Progenitor cell of endocrine pancreas (in vitro differentiated cells): Measurements from ENCODE around the gene YJU2. TPM values are rescaled to one million over a fixed set of nuclear protein-coding genes. Genes with fewer than 3 reads are reported as not detected.
"Not testable (repeated sequence)": the region's sequence is repeated elsewhere in the genome, so short reads cannot be mapped to it uniquely, and the experiment has no call there.

Experiments
- DNase-seq: peaks from one replicate; pipeline ENCODE4 v3.0.0; 2021; ENCODE audit warnings: low spot score; ENCODE audit not compliant: unreplicated experiment
- H3K27ac Mint-ChIP-seq: 2 replicates; pipeline ENCODE4 v1.8.0; 2021; ENCODE audit warnings: mild to moderate bottlenecking, moderate library complexity, mixed read lengths
- H3K27me3 Mint-ChIP-seq: 2 replicates; pipeline ENCODE4 v1.8.0; 2021; ENCODE audit warnings: mixed read lengths
- H3K36me3 Mint-ChIP-seq: 2 replicates; pipeline ENCODE4 v1.8.0; 2022; ENCODE audit warnings: mixed read lengths; ENCODE audit not compliant: insufficient read depth
- H3K4me1 Mint-ChIP-seq: 2 replicates; pipeline ENCODE4 v1.8.0; 2021; ENCODE audit warnings: low read depth, mixed read lengths
- H3K4me3 Mint-ChIP-seq: 2 replicates; pipeline ENCODE4 v1.8.0; 2021; ENCODE audit warnings: low read depth, mild to moderate bottlenecking, moderate library complexity, mixed read lengths
- H3K9me3 Mint-ChIP-seq: 2 replicates; pipeline ENCODE4 v1.8.0; 2021; ENCODE audit warnings: low read depth, mixed read lengths
- total RNA-seq: library from RNA; stranded (reverse); gene quantifications from 2 replicates; pipeline ENCODE4 v1.2.1, GENCODE V29; 2021
- TF ChIP-seq, protein P1 (sequence below): fragments of 200-600 bp; sonication (generic); IDR thresholded peaks from one replicate; pipeline ENCODE4 v1.5.0; 2021; ENCODE audit warnings: antibody characterized with exemption, mild to moderate bottlenecking; ENCODE audit not compliant: unreplicated experiment

The YJU2 gene
- total RNA-seq, 1 donor from 2014 or later, result 23.9 TPM

DNA sequence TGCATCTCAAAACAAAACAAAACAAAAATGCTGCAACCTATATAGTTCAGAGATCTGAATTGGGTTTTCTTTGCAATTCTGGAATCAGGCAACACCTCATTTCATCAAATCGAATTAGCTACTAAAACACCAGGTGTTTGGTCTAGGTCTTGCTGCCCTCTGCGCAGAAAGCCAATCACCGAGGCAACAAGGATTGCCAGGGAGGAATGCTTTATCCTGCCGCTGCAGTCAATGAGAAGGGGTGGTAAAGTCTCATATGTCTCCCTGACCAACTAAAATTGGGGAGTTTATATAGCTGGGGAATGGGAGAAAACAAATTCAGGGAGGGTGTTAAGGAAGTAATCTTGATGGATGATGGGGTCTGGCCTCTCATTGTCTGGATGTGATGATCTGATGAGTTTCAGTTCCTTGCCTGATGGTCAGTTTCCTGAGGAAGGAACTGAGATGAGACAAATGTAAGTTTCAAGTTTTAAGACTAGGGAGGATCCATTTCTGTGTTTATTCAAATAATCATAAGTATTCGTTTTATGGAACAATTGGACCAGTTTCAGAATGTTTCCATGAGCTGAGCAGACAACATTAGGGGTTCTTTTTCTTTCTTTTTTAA lies 5.0 kb upstream of the YJU2 start:
- no peak overlapping the region for H3K4me3 Mint-ChIP-seq
- no peaks in the 10 kb centered on the region for H3K36me3 Mint-ChIP-seq
- H3K27ac Mint-ChIP-seq, result no peak overlapping the region
- no peaks in the 10 kb centered on the region for H3K4me1 Mint-ChIP-seq
- DNase-seq, result no peak
- TF ChIP-seq, protein P1, sequence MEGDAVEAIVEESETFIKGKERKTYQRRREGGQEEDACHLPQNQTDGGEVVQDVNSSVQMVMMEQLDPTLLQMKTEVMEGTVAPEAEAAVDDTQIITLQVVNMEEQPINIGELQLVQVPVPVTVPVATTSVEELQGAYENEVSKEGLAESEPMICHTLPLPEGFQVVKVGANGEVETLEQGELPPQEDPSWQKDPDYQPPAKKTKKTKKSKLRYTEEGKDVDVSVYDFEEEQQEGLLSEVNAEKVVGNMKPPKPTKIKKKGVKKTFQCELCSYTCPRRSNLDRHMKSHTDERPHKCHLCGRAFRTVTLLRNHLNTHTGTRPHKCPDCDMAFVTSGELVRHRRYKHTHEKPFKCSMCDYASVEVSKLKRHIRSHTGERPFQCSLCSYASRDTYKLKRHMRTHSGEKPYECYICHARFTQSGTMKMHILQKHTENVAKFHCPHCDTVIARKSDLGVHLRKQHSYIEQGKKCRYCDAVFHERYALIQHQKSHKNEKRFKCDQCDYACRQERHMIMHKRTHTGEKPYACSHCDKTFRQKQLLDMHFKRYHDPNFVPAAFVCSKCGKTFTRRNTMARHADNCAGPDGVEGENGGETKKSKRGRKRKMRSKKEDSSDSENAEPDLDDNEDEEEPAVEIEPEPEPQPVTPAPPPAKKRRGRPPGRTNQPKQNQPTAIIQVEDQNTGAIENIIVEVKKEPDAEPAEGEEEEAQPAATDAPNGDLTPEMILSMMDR, result no peak
- H3K9me3 Mint-ChIP-seq, result peaks cover 8% of the 10 kb centered on the region
- H3K27me3 Mint-ChIP-seq, result peaks cover 5% of the 10 kb centered on the region

DNA sequence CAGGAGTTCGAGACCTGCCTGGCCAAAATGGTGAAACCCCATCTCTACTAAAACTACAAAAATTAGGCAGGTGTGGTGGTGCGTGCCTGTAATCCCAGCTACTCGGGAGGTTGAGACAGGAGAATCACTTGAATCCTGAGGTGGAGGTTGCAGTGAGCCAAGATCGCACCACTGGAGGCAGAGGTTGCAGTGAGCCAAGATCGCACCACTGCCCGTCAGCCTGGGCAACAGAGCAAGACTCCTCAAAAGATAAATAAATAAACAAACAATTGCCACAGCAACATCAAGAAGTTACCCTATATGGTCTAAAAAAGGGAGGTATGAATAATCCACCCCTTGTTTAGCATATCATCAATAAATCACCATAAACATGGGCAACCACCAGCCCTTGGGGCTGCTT lies 942 bp upstream of the YJU2 start:
- not testable (repeated sequence) for H3K27ac Mint-ChIP-seq

DNA sequence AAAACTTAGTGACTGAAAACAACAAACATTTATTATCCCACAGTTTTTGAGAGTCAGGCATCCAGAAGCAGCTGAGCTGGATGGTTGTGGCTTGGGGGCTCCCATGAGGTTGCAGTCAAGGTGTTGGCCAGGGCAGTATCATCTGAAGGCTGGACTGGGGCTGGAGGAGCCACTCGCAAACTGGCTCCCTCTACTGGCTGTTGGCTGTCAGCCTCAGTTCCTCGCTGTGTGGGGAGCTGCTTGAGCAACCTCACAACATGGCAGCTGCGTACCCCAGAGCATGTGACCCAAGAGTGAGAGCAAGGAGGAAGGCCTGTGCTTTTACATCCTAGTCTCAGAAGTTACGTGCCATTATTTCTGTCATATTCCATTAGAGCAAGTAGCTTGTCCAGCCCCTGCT lies 9.7 kb downstream of the YJU2 start:
- Mint-ChIP-seq H3K36me3 (peaks cover 43% of the 10 kb centered on the region), H3K27ac (no peak overlapping the region), H3K9me3 (peaks cover 5% of the 10 kb centered on the region), H3K4me1 (no peaks in the 10 kb centered on the region), H3K4me3 (no peak overlapping the region), H3K27me3 (no peaks in the 10 kb centered on the region)
- TF ChIP-seq, protein P1, result no peak
- no peak for DNase-seq

More for the DNA sequence above, 942 bp upstream of the YJU2 start:
- not testable (repeated sequence) for H3K27me3 Mint-ChIP-seq, H3K4me1 Mint-ChIP-seq, DNase-seq, H3K4me3 Mint-ChIP-seq, H3K9me3 Mint-ChIP-seq
- peaks cover 15% of the 10 kb centered on the region for H3K36me3 Mint-ChIP-seq

DNA sequence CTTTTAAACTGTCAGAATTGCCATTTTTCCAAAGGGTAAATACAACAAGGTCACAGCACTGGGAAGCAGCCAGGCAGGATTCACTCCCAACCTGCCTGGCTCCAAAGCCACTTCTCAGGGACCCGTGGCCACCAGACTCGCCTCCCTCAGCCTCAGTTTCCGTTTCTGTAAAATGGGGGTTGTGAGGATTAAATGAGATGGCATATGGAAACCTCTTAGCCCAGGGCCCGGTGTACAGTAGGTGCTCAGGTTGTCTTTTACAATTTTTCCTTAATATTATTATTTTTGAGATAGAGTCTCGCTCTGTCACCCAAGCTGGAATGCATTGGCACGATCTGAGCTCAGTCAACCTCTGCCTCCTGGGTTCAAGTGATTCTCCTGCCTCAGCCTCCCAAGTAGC lies 10.1 kb downstream of the YJU2 start:
- Mint-ChIP-seq H3K4me3 (no peak overlapping the region), H3K4me1 (no peaks in the 10 kb centered on the region), H3K27ac (no peak overlapping the region), H3K27me3 (no peaks in the 10 kb centered on the region), H3K36me3 (peaks cover 40% of the 10 kb centered on the region), H3K9me3 (peaks cover 5% of the 10 kb centered on the region)
- no peak for DNase-seq
- TF ChIP-seq, protein P1, result no peak

DNA sequence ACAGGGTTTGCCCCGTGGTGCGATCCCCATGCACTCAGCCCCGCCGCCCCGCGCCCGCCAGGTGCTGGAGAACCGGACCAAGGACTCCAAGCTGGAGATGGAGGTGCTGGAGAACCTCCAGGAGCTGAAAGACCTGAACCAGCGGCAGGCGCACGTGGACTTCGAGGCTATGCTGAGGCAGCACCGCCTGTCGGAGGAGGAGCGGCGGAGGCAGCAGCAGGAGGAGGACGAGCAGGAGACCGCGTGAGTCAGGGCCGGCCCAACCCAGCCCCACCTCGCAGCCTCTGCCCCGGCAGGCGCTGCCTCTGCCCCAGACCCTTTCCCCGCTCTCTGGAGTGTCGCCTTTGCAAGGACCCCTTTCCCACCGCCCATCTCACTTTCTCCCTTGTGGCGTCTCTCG lies 11.3 kb downstream of the YJU2 start:
- H3K36me3 Mint-ChIP-seq, result peaks cover 31% of the 10 kb centered on the region
- peaks cover 5% of the 10 kb centered on the region for H3K9me3 Mint-ChIP-seq
- DNase-seq, result no peak
- H3K27me3 Mint-ChIP-seq, result no peaks in the 10 kb centered on the region
- H3K27ac Mint-ChIP-seq, result no peak overlapping the region
- TF ChIP-seq, protein P1, result no peak
- H3K4me3 Mint-ChIP-seq, result no peak overlapping the region
- no peaks in the 10 kb centered on the region for H3K4me1 Mint-ChIP-seq

DNA sequence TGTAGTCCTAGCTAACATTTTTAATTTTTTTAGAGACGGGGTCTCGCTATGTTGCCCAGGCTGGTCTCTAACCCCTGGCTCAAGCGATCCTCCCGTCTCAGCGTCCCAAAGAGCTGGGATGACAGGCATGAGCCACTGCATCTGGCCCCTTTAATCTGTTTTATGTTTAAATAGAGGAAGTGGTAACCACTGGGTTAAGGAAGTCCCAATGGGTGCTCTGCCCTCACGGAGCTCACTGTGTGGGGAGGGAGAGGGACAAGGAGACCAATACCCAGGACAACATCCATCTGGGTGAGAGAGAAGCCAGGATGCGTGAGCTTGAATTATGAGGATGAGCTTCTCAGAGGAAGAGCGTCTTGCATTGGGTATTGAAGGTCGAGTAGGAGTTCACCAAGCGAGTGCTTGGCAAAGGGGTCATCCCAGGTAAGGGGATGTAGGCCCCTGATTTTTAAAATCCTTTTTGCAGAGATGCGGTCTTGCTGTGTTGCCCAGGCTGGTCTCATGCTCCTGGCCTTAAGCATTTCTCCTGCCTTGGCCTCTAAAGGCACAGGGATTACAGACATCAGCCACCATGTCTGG lies 13.8 kb downstream of the YJU2 start:
- H3K9me3 Mint-ChIP-seq, result no peaks in the 10 kb centered on the region
- no peak overlapping the region for H3K27ac Mint-ChIP-seq
- TF ChIP-seq, protein P1, result no peak
- no peak for DNase-seq
- no peaks in the 10 kb centered on the region for H3K27me3 Mint-ChIP-seq
- H3K4me1 Mint-ChIP-seq, result no peaks in the 10 kb centered on the region
- H3K36me3 Mint-ChIP-seq, result peaks cover 14% of the 10 kb centered on the region
- no peak overlapping the region for H3K4me3 Mint-ChIP-seq
